GM06990 (cell line): ENCODE results near the gene MTOR.

Experiments
- DNase-seq: peaks from one replicate; pipeline ENCODE4 v3.0.0-alpha.2; 2011; ENCODE audit not compliant: insufficient read length; ENCODE audit errors: extremely low read depth
- H3K27me3 ChIP-seq: replicated peaks from 2 replicates; pipeline ENCODE4 v1.6.0; 2011; ENCODE audit warnings: low read length; ENCODE audit not compliant: control insufficient read depth, insufficient read depth
- H3K36me3 ChIP-seq: 2 replicates; pipeline ENCODE4 v1.5.1; 2011; ENCODE audit warnings: low read length; ENCODE audit not compliant: control insufficient read depth, insufficient read depth
- H3K4me3 ChIP-seq: replicated peaks from 2 replicates; pipeline ENCODE4 v1.5.1; 2011; ENCODE audit warnings: low read depth, mild to moderate bottlenecking, control low read depth, low read length
- CTCF ChIP-seq: IDR thresholded peaks from 2 replicates; pipeline ENCODE4 v1.5.1; 2011; ENCODE audit warnings: low read length, control low read depth, mild to moderate bottlenecking, inconsistent platforms; ENCODE audit not compliant: insufficient read depth, poor library complexity, severe bottlenecking

MTOR gene

GRCh38 chr1:11131816-11132215, 130.5 kb downstream of the MTOR start:
- DNase-seq, result no peak
- H3K27me3 ChIP-seq, result no peaks in the 10 kb centered on the region
- H3K36me3 ChIP-seq, result peaks cover 36% of the 10 kb centered on the region
- TF ChIP-seq CTCF, result no peak
- H3K4me3 ChIP-seq, result no peak overlapping the region

GRCh38 chr1:11130406-11130805, 131.9 kb downstream of the MTOR start:
- TF ChIP-seq CTCF, result no peak
- no peak for DNase-seq
- Histone ChIP-seq H3K36me3 (peaks cover 41% of the 10 kb centered on the region), H3K4me3 (no peak overlapping the region), H3K27me3 (no peaks in the 10 kb centered on the region)

GRCh38 chr1:11129649-11130390, 132.5 kb downstream of the MTOR start:
- DNase-seq, result no peak
- peaks cover 43% of the 10 kb centered on the region for H3K36me3 ChIP-seq
- no peak for TF ChIP-seq CTCF
- H3K4me3 ChIP-seq, result no peak overlapping the region
- H3K27me3 ChIP-seq, result no peaks in the 10 kb centered on the region

- no peak for TF ChIP-seq CTCF
- peaks cover 46% of the 10 kb centered on the region for H3K36me3 ChIP-seq
- DNase-seq, result no peak
These were observed 135.8 kb downstream of the MTOR start for GRCh38 chr1:11126569-11126968.

GRCh38 chr1:11125931-11126330, 136.4 kb downstream of the MTOR start:
- H3K27me3 ChIP-seq, result no peaks in the 10 kb centered on the region
- H3K36me3 ChIP-seq, result peaks cover 47% of the 10 kb centered on the region
- H3K4me3 ChIP-seq, result no peak overlapping the region
- no peak for DNase-seq
- TF ChIP-seq CTCF, result no peak

More at GRCh38 chr1:11126569-11126968, 135.8 kb downstream of the MTOR start:
- H3K27me3 ChIP-seq, result no peaks in the 10 kb centered on the region
- H3K4me3 ChIP-seq, result no peak overlapping the region
